Non-pigmented ciliary epithelial cell (primary cell): ENCODE results near the gene ANKMY1.

ENCODE experiments used
- DNase-seq: peaks from one replicate; pipeline ENCODE4 v3.0.0-alpha.2; 2010; ENCODE audit warnings: low read depth

Gene ANKMY1

GRCh38 chr2:240520130-240520973 is 37.4 kb downstream of the ANKMY1 start:
- no peak for DNase-seq

GRCh38 chr2:240519396-240520129 is 38.2 kb downstream of the ANKMY1 start:
- peak; percentile 13 for DNase-seq

GRCh38 chr2:240518981-240519380 is 38.8 kb downstream of the ANKMY1 start:
- DNase-seq: no peak

- no peak for DNase-seq
These were observed 40.4 kb downstream of the ANKMY1 start for GRCh38 chr2:240517342-240517741.

GRCh38 chr2:240514631-240515030 is 43.2 kb downstream of the ANKMY1 start:
- DNase-seq: no peak

- peak; percentile 79 for DNase-seq
These were observed 44.1 kb downstream of the ANKMY1 start for GRCh38 chr2:240513549-240514287.

GRCh38 chr2:240512666-240513535 is 44.9 kb downstream of the ANKMY1 start:
- DNase-seq: no peak

- no peak for DNase-seq
These were observed 45.7 kb downstream of the ANKMY1 start for GRCh38 chr2:240512109-240512485.

- no peak for DNase-seq
These were observed 46.3 kb downstream of the ANKMY1 start for GRCh38 chr2:240511351-240512108.

GRCh38 chr2:240510513-240511210 is 47.1 kb downstream of the ANKMY1 start:
- no peak for DNase-seq

GRCh38 chr2:240509667-240510512 is 47.9 kb downstream of the ANKMY1 start:
- DNase-seq: no peak

- DNase-seq: no peak
These were observed 48.8 kb downstream of the ANKMY1 start for GRCh38 chr2:240508832-240509545.

- no peak for DNase-seq
These were observed 50.0 kb downstream of the ANKMY1 start for GRCh38 chr2:240507778-240508251.

GRCh38 chr2:240507060-240507777 is 50.6 kb downstream of the ANKMY1 start:
- no peak for DNase-seq

GRCh38 chr2:240506406-240507059 is 51.3 kb downstream of the ANKMY1 start:
- DNase-seq: no peak

- no peak for DNase-seq
These were observed 51.9 kb downstream of the ANKMY1 start for GRCh38 chr2:240505910-240506309.

- no peak for DNase-seq
These were observed 53.9 kb downstream of the ANKMY1 start for GRCh38 chr2:240503848-240504247.
